ENCODE data around the gene BTBD9. TPM values are rescaled to one million over a fixed set of nuclear protein-coding genes. Genes with fewer than 3 reads are reported as not detected.
"Not testable (repeated sequence)": the region's sequence is repeated elsewhere in the genome, so short reads cannot be mapped to it uniquely, and the experiment has no call there.

The BTBD9 gene
- total RNA-seq, 1 experiment from 2014 or later, result 15.4 TPM

- DNase-seq (ENCODE audit: low read depth), result no peak
Measured at GRCh38 chr6:38432079-38432478, 207.7 kb downstream of the BTBD9 start.

GRCh38 chr6:38429546-38429945 is 210.2 kb downstream of the BTBD9 start:
- no peak for DNase-seq (ENCODE audit: low read depth)

- DNase-seq (ENCODE audit: low read depth), result no peak
Measured at GRCh38 chr6:38427492-38428210, 212.1 kb downstream of the BTBD9 start.

- not testable (repeated sequence) for DNase-seq (ENCODE audit: low read depth)
Measured at GRCh38 chr6:38425788-38426488, 213.8 kb downstream of the BTBD9 start.

- DNase-seq (ENCODE audit: low read depth), result no peak
Measured at GRCh38 chr6:38423746-38424145, 216.0 kb downstream of the BTBD9 start.

GRCh38 chr6:38420207-38420606 is 219.5 kb downstream of the BTBD9 start:
- no peak for DNase-seq (ENCODE audit: low read depth)

- DNase-seq (ENCODE audit: low read depth), result no peak
Measured at GRCh38 chr6:38417521-38417920, 222.2 kb downstream of the BTBD9 start.

- no peak for DNase-seq (ENCODE audit: low read depth)
Measured at GRCh38 chr6:38415231-38416005, 224.3 kb downstream of the BTBD9 start.

- DNase-seq (ENCODE audit: low read depth), result no peak
Measured at GRCh38 chr6:38413102-38413800, 226.5 kb downstream of the BTBD9 start.

- DNase-seq (ENCODE audit: low read depth), result no peak
Measured at GRCh38 chr6:38407192-38407591, 232.5 kb downstream of the BTBD9 start.

- DNase-seq (ENCODE audit: low read depth), result no peak
Measured at GRCh38 chr6:38406096-38406495, 233.6 kb downstream of the BTBD9 start.

- no peak for DNase-seq (ENCODE audit: low read depth)
Measured at GRCh38 chr6:38404900-38405556, 234.7 kb downstream of the BTBD9 start.

- no peak for DNase-seq (ENCODE audit: low read depth)
Measured at GRCh38 chr6:38404355-38404754, 235.4 kb downstream of the BTBD9 start.

GRCh38 chr6:38403548-38403947 is 236.2 kb downstream of the BTBD9 start:
- DNase-seq (ENCODE audit: low read depth), result no peak

- no peak for DNase-seq (ENCODE audit: low read depth)
Measured at GRCh38 chr6:38400764-38401163, 239.0 kb downstream of the BTBD9 start.

- DNase-seq (ENCODE audit: low read depth), result no peak
Measured at GRCh38 chr6:38400101-38400500, 239.6 kb downstream of the BTBD9 start.

- DNase-seq (ENCODE audit: low read depth), result no peak
Measured at GRCh38 chr6:38396209-38396608, 243.5 kb downstream of the BTBD9 start.

- no peak for DNase-seq (ENCODE audit: low read depth)
Measured at GRCh38 chr6:38393986-38394385, 245.7 kb downstream of the BTBD9 start.

GRCh38 chr6:38391626-38392579 is 247.8 kb downstream of the BTBD9 start:
- DNase-seq (ENCODE audit: low read depth), result peak; percentile 10

GRCh38 chr6:38391206-38391605 is 248.5 kb downstream of the BTBD9 start:
- DNase-seq (ENCODE audit: low read depth), result peak; percentile 5

All from Daoy (cell line).